DOHH2 (cell line): ENCODE data around the gene CSNK1G2.

ENCODE experiments used
- EZH2phosphoT487 ChIP-seq: fragments of 200-600 bp; sonication (generic); IDR thresholded peaks from 2 replicates; pipeline ENCODE4 v1.6.1; 2017; ENCODE audit warnings: borderline replicate concordance, mild to moderate bottlenecking, antibody characterized with exemption, low read length, moderate library complexity, mixed read lengths
- TF ChIP-seq, protein P1 (sequence below): fragments of 200-600 bp; sonication (generic); IDR thresholded peaks from one replicate; pipeline ENCODE4 v1.5.1; 2014; ENCODE audit warnings: antibody characterized with exemption, mild to moderate bottlenecking, low read depth, low read length; ENCODE audit not compliant: poor library complexity, severe bottlenecking

DNA sequence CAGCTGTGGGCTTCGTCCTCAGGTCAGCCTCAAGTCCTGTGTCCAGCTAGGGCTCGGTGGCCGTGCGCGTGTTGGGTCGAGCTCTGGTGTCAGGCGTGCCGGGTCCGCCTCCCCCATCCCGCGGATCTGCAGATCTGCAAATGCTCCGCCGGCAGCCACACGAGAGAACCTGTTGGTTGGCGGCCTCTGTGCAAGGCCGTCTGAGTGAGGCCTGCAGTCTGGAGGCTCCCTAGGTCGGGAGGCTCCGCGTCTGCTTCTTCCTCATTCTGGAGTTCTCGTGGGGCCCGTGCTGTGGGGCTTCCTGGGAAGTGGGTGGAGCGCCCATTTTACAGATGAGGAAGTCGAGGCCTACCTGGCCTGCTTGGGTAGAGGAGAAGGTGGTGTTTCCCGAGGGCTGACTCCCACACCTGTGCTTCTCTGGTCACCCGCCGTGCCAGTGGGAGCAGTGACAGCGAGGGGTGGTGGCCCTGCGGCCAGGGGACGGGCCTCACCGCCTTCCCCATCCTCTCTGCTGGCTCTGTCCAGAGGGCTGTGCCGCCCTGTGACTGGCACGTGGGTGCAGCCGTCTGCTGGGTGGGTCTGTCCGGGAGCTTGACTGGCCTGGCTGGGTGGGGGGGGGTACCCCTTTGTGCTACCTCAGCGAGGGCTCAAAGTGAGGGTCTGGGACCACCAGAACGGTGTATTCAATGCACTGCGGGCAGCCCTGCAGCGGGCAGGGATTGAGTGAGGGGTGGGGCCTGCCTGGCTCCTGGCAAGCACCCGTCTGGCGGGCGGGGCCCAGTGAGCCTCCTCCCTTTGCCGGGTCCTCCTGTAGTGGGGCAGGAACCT lies 3.3 kb downstream of the CSNK1G2 start:
- TF ChIP-seq, protein P1, sequence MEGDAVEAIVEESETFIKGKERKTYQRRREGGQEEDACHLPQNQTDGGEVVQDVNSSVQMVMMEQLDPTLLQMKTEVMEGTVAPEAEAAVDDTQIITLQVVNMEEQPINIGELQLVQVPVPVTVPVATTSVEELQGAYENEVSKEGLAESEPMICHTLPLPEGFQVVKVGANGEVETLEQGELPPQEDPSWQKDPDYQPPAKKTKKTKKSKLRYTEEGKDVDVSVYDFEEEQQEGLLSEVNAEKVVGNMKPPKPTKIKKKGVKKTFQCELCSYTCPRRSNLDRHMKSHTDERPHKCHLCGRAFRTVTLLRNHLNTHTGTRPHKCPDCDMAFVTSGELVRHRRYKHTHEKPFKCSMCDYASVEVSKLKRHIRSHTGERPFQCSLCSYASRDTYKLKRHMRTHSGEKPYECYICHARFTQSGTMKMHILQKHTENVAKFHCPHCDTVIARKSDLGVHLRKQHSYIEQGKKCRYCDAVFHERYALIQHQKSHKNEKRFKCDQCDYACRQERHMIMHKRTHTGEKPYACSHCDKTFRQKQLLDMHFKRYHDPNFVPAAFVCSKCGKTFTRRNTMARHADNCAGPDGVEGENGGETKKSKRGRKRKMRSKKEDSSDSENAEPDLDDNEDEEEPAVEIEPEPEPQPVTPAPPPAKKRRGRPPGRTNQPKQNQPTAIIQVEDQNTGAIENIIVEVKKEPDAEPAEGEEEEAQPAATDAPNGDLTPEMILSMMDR, result no peak
- no peak for TF ChIP-seq EZH2phosphoT487
